ENCODE measurements around the gene FAM107A.
A peak's percentile ranks its signal among the peaks of the same experiment; 100 is the strongest.

Gene FAM107A

DNA sequence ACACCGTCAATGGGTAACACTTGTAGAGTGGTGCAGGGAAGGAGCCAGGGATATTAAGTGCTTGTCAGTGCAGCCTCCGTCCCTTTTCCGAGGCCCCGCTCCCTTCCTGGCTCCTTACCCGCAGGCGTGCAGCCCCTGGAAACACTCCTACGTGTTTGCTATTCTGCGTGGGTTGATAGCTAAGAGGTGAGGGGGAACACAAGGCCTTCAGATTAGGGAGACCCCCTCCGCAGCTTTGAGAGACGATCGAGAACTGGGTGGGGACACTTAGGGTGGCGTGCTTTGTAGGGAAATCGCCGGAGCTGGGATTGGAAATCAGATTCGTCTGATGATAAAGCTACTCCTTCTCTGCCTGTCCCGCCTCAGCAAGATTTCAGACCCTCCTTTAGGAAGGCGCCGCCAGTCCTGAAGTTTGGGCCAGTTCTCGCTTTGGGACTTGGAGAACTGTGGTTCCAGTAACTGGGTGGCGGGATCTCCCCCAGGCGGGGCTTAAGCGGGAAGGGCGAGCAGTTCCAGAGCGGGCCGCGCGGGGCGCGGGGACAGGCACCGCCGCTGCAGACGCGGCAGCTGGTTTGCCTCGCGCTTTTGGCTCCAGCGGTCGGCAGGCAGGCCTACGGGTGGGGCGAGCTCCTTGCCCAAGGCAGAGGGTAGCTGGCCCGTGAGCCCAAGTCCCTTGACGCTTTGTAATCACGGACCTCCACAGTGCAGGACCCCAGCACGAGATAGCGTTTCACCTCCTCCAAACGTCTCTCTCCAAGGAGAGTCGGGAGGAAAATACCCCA is 8.0 kb upstream of the FAM107A start:
- H3K4me3 ChIP-seq (replicated peaks in 1 of 2; ENCODE audit: low read depth in 2 of 2, low read length in 2 of 2) = peak overlapping the region; percentile 54 to 67
- peak; percentile 76 to 77 for DNase-seq (ENCODE audit: low read depth in 2 of 2)

DNA sequence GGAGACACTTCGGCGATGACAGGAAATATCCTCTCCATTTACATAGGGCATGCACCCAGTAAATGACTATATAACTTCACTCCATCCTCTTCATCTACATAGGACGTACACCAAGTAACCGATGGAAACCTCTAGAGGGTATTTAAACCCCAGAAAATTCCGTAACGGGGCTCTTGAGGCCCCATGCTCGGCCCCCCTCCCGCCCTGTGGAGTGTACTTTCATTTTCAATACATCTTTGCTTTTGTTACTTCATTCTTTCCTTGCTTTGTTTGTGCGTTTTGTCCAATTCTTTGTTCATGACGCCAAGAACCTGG is 7.5 kb upstream of the FAM107A start:
- TF ChIP-seq, protein P1, sequence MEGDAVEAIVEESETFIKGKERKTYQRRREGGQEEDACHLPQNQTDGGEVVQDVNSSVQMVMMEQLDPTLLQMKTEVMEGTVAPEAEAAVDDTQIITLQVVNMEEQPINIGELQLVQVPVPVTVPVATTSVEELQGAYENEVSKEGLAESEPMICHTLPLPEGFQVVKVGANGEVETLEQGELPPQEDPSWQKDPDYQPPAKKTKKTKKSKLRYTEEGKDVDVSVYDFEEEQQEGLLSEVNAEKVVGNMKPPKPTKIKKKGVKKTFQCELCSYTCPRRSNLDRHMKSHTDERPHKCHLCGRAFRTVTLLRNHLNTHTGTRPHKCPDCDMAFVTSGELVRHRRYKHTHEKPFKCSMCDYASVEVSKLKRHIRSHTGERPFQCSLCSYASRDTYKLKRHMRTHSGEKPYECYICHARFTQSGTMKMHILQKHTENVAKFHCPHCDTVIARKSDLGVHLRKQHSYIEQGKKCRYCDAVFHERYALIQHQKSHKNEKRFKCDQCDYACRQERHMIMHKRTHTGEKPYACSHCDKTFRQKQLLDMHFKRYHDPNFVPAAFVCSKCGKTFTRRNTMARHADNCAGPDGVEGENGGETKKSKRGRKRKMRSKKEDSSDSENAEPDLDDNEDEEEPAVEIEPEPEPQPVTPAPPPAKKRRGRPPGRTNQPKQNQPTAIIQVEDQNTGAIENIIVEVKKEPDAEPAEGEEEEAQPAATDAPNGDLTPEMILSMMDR (IDR thresholded peaks at IDR 0.05; ENCODE audit: low read depth, low read length) = no peak
- peak overlapping the region; percentile 54 to 67 for H3K4me3 ChIP-seq (replicated peaks in 1 of 2; ENCODE audit: low read depth in 2 of 2, low read length in 2 of 2)
- DNase-seq (ENCODE audit: low read depth in 2 of 2) = peak in 1 of 2 donors; percentile 40

More for the DNA sequence above, 8.0 kb upstream of the FAM107A start:
- TF ChIP-seq, protein P1 (IDR thresholded peaks at IDR 0.05; ENCODE audit: low read depth, low read length) = peak; percentile 76

DNA sequence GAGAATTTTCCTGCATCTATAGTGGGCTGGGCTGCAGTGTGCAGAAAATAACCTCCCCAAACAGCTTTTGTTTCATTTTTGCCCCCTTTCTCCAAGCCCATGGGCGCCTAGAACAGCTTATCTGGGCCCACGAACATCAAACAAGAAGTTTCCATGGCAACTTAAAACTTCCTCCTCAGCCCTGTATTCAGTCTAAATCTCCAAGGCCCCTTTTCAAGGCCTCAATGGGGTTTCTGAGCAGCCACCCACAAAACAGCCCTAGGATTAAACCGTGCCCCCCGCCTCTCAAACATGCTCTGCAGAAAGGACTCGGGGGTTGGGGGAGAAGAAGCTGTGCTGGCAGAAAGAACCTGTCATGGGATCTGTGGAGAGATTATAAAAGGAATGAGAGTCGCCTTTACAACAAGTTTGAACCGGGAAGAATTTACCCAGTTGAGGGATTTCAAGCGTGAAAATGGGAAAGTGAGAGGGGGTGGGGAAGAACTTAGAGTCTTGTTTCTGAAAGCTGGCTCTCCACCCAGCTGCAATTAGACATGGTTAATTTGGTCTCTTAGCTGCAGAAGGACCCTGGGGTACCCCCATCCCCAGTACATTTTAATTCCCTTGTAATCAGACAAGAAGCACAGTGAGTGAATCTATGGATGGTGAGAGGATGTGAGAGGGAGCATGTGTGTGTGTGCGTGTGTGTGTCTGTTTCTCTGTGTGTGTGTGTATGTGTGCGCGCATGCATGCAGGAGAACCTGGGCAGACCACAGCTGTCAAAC is 4.3 kb upstream of the FAM107A start:
- peak in 1 of 2 donors; percentile 31 for DNase-seq (ENCODE audit: low read depth in 2 of 2)
- no peak overlapping the region for H3K4me3 ChIP-seq (replicated peaks in 1 of 2; ENCODE audit: low read depth in 2 of 2, low read length in 2 of 2)
- TF ChIP-seq, protein P1 (IDR thresholded peaks at IDR 0.05; ENCODE audit: low read depth, low read length) = no peak

- TF ChIP-seq, protein P1 (IDR thresholded peaks at IDR 0.05; ENCODE audit: low read depth, low read length) = no peak
- no peak overlapping the region for H3K4me3 ChIP-seq (replicated peaks in 1 of 2; ENCODE audit: low read depth in 2 of 2, low read length in 2 of 2)
- DNase-seq (ENCODE audit: low read depth in 2 of 2) = no peak
Measured at GRCh38 chr3:58580826-58581327, 3.7 kb upstream of the FAM107A start.

GRCh38 chr3:58578873-58579272 is 1.7 kb upstream of the FAM107A start:
- DNase-seq (ENCODE audit: low read depth in 2 of 2) = no peak
- H3K4me3 ChIP-seq (replicated peaks in 1 of 2; ENCODE audit: low read depth in 2 of 2, low read length in 2 of 2) = no peak overlapping the region
- TF ChIP-seq, protein P1 (IDR thresholded peaks at IDR 0.05; ENCODE audit: low read depth, low read length) = no peak

DNA sequence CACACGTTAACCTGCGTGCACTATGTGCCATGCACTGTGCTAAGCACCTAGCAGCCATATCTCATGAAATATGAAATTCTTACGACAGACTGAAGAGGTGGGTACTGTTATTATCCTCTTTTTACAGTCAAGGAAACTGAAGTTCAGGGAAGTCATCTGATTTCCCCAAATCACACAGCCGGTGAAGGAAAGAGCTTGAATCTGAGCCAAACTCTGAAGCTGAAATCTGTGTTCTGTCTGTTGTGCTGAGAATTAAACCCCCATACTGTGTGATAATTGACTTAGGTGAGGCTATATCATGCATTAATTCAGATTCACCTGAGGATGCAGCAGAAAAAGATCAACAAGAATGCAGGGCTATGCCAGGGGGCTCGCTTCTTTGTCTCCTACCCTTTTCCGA is 475 bp downstream of the FAM107A start:
- TF ChIP-seq, protein P1 (IDR thresholded peaks at IDR 0.05; ENCODE audit: low read depth, low read length) = no peak
- no peak for DNase-seq (ENCODE audit: low read depth in 2 of 2)
- H3K4me3 ChIP-seq (replicated peaks in 1 of 2; ENCODE audit: low read depth in 2 of 2, low read length in 2 of 2) = peak overlapping the region in 1 of 2 donors; percentile 11

Measured in cardiac fibroblast (primary cell).